ENCODE data around the gene NRF1.

GRCh38 chr7:129784437-129784782, 172.9 kb downstream of the NRF1 start:
- TF ChIP-seq POLR2AphosphoS5 (IDR thresholded peaks at IDR 0.05; ENCODE audit: low read depth, low read length) (no peak), TAF1 (IDR thresholded peaks at IDR 0.05; ENCODE audit: borderline replicate concordance, insufficient read depth, low read length) (no peak), SIN3A (IDR thresholded peaks at IDR 0.05; ENCODE audit: borderline replicate concordance, insufficient read depth, low read length) (no peak), REST (IDR thresholded peaks at IDR 0.05; ENCODE audit: insufficient read depth in 1 of 2, low read depth in 2 of 2, low read length in 2 of 2) (no peak), FOXP2 (optimal IDR thresholded peaks at IDR 0.05; ENCODE audit: borderline replicate concordance, extremely low read depth, extremely low read length, insufficient read depth) (no peak)
